ENCODE results near the gene TFEB.

The TFEB gene

GRCh38 chr6:41736800-41737555 is 1.6 kb upstream of the TFEB start:
- DNase-seq (ENCODE audit: low spot score), result no peak

GRCh38 chr6:41736186-41736733 is 852 bp upstream of the TFEB start:
- no peak for DNase-seq (ENCODE audit: low spot score)

- peak; percentile 79 for DNase-seq (ENCODE audit: low spot score)
Measured at GRCh38 chr6:41734666-41735426, 562 bp downstream of the TFEB start.

GRCh38 chr6:41733707-41734665 is 1.4 kb downstream of the TFEB start:
- DNase-seq (ENCODE audit: low spot score), result peak; percentile 88

GRCh38 chr6:41733360-41733706 is 2.1 kb downstream of the TFEB start:
- no peak for DNase-seq (ENCODE audit: low spot score)

GRCh38 chr6:41732591-41733359 is 2.6 kb downstream of the TFEB start:
- DNase-seq (ENCODE audit: low spot score), result no peak

DNA sequence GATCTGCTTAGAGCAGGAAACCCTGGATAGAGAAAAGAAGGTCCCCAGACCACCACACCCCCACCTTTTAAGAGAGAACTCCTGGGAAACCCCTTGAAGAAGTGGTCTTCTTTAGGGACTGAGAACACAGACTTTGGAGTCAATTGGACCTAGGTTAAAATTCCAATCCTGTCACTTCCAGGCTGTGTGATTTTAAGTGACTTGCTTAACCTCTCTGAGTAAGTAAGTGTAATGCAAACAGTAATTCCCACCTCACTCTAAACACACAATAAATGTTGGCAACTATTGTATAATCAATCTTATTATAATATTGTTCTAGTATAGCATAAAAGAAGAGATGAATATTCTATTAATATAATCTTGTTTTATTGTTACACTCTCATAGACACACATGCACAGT is 3.3 kb downstream of the TFEB start:
- no peak for DNase-seq (ENCODE audit: low spot score)

GRCh38 chr6:41731561-41732086 is 3.8 kb downstream of the TFEB start:
- no peak for DNase-seq (ENCODE audit: low spot score)

DNA sequence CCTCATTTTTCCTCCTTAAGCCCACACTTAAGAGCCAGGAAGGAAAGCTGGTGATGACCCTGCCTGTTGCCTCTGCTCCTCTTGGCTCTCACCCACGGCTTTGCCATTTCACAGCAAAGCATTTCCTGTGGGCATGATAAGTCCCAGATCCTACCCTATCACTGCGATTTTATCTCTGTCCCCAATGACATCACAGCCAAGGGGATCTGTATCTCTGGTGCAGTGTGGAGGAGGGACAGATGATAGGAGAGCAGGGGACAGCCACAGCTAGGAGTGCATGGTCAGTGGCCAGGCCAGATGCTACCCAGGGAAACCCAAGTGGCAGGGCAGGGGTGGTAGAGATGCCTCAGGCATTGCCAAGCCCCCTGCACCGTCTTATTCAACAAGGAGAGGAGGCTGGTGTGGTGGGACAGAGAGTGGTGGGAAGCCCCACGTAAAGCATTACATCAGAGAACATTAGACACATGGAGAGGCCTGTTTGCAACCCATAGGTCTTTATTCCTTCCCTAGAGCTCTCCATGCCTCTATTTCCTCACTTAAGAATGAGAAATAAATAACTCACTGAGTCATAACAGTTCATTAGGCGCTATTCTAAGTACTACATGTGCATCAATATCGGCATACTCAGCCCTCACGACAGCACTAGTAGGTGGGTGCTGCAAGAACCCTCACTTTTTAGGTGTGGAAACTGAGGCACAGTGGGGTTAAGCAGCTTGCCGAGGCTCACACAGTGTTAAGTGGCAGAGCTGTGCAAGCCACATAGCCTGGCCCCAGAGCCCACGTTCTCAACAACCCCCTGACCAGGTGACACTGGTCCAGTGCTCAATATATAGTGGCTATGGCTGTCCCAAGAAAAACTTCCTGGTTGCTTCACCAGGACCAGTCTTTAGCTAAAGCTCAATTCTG is 4.6 kb downstream of the TFEB start:
- DNase-seq (ENCODE audit: low spot score), result no peak

- no peak for DNase-seq (ENCODE audit: low spot score)
Measured at GRCh38 chr6:41729624-41730023, 5.8 kb downstream of the TFEB start.

DNA sequence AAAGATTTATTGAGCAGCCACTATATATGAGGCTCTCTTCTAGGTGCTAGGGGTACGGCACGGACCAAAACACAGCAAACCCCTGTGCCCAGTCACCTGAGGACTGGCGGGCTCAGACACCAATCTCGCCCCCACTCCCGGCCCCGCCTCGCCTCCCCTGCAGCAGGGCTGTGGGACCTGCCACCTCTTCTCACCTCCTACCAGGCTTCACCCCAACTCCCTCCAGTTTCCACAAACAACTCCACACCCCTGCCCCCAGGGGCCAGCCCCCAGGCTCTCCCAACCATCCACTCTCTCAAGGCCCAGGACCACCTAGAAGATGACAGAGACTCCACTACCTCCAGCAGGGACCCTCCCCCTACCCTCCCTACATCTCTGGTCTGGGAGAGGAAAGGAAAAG is 6.5 kb downstream of the TFEB start:
- no peak for DNase-seq (ENCODE audit: low spot score)

DNA sequence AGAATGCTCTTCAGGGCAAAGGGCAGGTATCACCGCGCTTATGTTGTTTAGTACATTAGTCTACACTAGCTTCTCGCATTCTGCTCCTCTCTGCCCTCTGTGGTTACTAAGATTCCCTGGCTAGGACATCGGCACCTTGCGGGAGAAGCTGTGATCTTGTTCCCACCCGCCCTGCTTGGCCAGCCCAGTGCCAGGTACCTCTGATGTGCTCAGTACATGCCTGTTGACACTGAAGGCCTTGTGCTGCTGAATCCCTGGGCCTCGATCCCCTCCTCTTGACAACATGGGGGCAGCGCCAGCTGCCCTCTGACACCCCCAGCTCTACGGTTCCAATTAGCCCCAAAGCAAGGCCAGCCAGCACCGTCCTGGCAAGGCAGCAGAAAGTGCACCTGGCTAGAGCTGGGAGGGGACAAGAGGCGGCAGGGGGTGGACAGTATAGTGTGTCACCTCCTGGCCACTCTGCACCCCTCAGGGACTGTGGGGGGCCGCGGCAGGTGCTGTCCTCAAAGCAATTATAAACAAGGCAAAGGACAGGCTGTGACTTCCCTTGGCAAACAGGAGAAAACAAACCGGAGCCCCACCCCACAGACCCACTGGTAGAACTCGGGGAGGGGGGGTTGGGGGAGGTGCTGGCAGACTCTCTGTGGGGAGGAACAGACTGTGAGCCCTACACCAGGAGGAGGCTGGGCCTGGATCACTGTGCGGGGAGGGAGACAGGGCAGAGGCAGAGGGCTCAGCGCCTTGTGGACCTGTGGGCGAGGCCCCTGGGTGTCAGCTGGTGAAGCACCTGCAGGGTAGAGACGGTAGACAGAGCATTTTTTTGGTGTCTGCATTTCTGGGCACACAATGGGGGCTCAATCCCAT is 7.1 kb downstream of the TFEB start:
- DNase-seq (ENCODE audit: low spot score), result no peak

- no peak for DNase-seq (ENCODE audit: low spot score)
Measured at GRCh38 chr6:41727705-41728072, 7.7 kb downstream of the TFEB start.

- no peak for DNase-seq (ENCODE audit: low spot score)
Measured at GRCh38 chr6:41726876-41727275, 8.5 kb downstream of the TFEB start.

- DNase-seq (ENCODE audit: low spot score), result no peak
Measured at GRCh38 chr6:41724586-41725501, 10.6 kb downstream of the TFEB start.

DNA sequence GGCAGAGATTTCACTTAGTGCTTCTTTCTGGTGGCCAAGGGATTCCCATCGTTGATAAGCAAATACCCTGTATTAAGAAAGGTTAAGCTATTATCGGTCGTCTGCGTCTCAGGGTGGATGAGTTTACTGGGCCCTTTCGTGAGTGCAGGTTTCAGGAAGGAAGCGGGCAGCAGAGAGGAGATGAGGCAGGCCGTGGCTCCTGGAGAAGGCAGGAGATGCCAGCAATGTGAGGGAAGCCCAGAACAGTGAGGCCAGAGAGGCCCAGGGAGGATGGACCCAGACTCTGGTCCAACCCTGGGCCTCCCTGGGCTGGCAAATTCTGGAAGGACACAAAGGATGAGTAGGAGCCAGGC is 11.2 kb downstream of the TFEB start:
- no peak for DNase-seq (ENCODE audit: low spot score)

DNA sequence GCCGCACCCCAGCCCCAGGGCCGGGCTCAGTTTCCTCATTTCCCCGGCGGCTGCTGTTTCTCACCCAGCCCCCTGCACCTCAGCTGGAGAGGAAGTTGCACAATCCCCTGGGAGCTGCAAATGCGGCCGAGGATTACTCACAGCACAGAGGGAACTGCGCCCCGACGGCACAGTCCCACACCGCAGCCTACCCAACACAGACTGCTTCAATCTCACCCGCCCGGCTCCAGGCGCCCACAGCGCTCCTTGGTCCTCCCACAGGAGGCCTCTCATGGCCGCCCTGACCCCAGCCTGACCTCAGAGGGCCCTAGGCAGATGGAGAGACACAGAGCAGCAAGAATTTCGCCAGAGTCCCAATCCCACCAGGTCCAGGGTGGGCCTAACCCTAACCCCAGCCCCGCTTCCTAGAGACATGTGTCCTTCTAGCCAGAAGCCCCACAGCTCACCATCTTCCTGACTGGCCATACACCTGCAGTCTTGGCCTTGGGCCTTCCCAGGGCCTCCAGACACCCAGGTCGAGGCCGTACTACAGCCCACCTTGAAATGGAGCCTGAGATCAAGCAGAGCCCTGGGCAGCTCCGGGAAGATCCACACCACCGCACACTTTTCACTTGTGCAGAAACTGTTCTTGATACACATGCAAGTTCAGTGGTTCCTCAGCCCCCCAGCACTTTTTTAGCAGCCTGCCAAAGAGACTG is 11.7 kb downstream of the TFEB start:
- peak; percentile 76 for DNase-seq (ENCODE audit: low spot score)

Measured in iPS-NIHi11 (cell line).